ENCODE results near the gene WDR33. TPM values are rescaled to one million over a fixed set of nuclear protein-coding genes. Genes with fewer than 3 reads are reported as not detected.

WDR33 gene
- total and polyA plus RNA-seq, 5 experiments from 2014 or later = 26.4 to 92.5 (median 48.1) TPM

DNA sequence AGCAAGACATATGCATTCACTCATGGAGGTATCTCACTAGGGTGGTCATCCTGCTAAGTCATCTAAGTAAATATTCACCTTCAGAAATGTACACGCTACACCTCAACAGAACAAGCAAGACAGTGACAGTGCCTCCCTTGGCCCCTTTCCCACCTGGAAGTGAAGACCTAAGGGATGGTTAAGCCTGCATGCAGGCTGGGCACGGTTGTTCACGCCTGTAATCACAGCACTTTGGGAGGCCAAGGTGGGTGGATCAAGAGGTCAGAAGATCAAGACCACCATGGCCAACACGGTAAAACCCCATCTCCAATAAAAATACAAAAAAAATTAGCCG is 140.0 kb downstream of the WDR33 start:
- no peak overlapping the region for H3K27ac Mint-ChIP-seq
- no peak for DNase-seq
- peaks cover 0 to 2% (median 0%) of the 10 kb centered on the region in 9 donors for H3K9me3 Mint-ChIP-seq
- POLR2A ChIA-PET = no interaction called here
- H3K36me3 Mint-ChIP-seq = peaks cover 0 to 3% (median 0%) of the 10 kb centered on the region in 3 donors
- H3K4me3 Mint-ChIP-seq = no peak overlapping the region
- peaks cover 4 to 17% (median 7%) of the 10 kb centered on the region in 4 donors for H3K4me1 Mint-ChIP-seq
- peaks cover 23 to 67% (median 51%) of the 10 kb centered on the region in 5 donors for H3K27me3 Mint-ChIP-seq
- no peak for ATAC-seq

DNA sequence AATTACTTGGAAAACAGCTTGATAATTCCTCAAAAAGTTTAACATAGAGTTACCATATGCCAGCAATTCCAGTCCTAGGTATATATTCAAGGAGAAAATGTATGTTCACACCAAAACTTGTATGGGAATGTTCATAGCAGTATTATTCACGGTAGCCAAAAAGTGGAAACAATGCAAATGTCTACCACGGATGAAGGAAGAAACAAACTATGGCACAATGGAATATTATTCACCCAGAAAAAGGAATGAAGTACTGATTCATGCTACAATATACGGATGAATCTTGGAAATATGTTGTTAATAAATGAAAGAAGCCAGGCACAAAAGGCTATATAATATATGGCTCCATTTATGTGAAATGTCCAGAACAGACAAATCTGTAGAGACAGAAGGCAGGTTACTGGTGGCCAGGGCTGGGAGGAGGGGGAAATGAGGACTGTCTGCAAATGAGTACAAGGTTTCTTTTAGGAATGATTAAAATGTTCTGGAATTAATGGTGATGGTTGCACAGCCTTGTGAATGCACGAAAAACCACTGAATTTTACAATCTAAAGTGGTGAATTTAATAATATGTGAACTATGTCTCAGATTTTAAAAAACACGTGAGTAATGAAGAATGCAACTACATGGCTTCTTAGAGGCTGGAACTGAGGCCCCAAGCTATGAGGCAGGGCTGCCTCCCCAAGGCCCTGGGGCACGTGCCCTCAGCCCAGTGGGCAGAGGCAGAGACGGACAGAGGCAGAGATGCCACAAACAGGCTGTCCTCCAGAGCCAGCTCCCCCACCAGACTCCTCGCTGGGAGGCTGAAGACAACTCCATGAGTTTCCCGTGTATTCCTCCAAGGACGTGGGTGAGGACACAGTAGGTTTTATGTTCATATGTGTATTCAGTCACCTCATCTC is 140.7 kb downstream of the WDR33 start:
- Mint-ChIP-seq H3K4me3 (no peak overlapping the region), H3K4me1 (peaks cover 3 to 12% (median 4%) of the 10 kb centered on the region in 4 donors), H3K36me3 (peaks cover 0 to 3% (median 0%) of the 10 kb centered on the region in 3 donors), H3K9me3 (peaks cover 0 to 2% (median 0%) of the 10 kb centered on the region in 9 donors), H3K27me3 (peaks cover 21 to 70% (median 54%) of the 10 kb centered on the region in 5 donors), H3K27ac (no peak overlapping the region)
- no peak for DNase-seq
- no peak for ATAC-seq
- POLR2A ChIA-PET = no interaction called here

DNA sequence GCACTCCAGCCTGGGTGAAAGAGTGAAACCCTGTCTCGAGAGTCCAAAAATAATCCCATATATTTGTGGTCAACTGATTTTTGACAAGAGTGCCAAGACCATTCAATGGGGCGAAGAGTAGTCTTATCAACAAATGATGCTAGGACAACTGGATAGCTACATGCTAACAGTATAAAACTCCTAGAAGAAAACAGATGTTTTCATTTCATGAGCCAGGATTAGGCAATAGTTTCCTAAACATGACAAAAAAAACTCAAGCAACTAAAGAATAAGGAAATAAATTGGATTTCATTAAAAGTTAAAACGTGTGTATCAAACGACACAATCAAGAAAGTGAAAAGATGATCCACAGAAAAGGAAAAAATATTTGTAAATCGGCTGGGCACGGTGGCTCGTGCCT is 141.9 kb downstream of the WDR33 start:
- H3K27ac Mint-ChIP-seq = no peak overlapping the region
- no peak overlapping the region for H3K4me3 Mint-ChIP-seq
- POLR2A ChIA-PET = no interaction called here
- H3K27me3 Mint-ChIP-seq = peaks cover 23 to 69% (median 56%) of the 10 kb centered on the region in 5 donors
- no peak for ATAC-seq
- no peaks in the 10 kb centered on the region for H3K36me3 Mint-ChIP-seq
- DNase-seq = no peak
- H3K4me1 Mint-ChIP-seq = peaks cover 0 to 6% (median under 1%) of the 10 kb centered on the region in 4 donors
- peaks cover 0 to 2% (median 0%) of the 10 kb centered on the region in 9 donors for H3K9me3 Mint-ChIP-seq

DNA sequence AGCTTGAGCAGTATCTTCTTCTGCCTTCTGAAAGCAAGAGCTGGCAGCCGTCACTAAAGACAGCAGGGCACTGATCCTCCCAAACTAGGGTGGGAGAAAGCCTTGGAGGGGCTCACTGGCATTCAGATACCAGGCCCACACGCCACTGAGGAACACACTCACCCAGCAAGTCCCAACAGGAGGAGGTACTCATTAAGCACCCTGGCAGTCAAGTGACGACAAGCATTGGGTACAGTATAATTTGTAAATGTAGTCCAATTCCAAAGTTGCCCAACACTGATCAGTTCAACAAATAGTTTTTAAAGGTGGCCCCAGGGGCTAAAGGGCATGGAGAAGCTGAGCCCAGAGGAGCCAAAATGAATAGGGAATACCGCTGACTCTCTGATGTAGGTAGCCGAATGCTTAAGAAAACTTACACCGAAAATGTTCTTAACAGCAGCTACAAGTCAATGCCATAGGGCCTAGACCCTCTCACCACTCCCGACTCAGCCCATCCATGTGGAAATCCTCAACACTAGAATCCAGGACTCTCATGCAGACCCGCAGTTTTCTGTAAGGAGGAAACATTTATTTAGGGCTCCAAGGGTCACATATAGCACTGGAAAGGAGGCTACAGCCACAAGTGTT is 145.6 kb downstream of the WDR33 start:
- POLR2A ChIA-PET = interaction anchor here (0.6 kb wide), 1 partner anchor 43 kb away, joined by 3 read pairs; no protein-coding TSS in a partner anchor
- Mint-ChIP-seq H3K9me3 (peaks cover 0 to 2% (median 0%) of the 10 kb centered on the region in 9 donors), H3K4me1 (peaks cover 0 to 7% (median 3%) of the 10 kb centered on the region in 4 donors), H3K27ac (no peak overlapping the region), H3K36me3 (peaks cover 0 to 3% (median 0%) of the 10 kb centered on the region in 3 donors), H3K4me3 (no peak overlapping the region), H3K27me3 (peaks cover 30 to 69% (median 50%) of the 10 kb centered on the region in 5 donors)
- no peak for DNase-seq
- ATAC-seq = no peak

DNA sequence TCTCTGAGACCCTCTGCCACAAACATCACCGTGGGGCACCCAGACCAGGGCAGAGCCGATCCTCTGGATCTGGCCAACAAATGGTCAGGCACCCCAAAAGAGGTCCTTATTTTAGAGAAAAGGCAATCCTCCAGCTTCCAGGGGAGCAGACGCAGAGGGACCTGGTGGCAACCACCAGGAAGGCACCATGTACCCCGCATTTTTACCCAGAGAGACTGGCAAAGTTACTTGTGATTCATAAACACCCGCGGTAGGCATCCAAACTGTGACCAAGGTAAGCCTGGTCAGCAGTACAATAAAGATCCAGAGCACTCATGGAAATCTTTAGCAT is 146.1 kb downstream of the WDR33 start:
- H3K4me3 Mint-ChIP-seq = no peak overlapping the region
- POLR2A ChIA-PET = no interaction called here
- H3K36me3 Mint-ChIP-seq = peaks cover 0 to 3% (median 0%) of the 10 kb centered on the region in 3 donors

DNA sequence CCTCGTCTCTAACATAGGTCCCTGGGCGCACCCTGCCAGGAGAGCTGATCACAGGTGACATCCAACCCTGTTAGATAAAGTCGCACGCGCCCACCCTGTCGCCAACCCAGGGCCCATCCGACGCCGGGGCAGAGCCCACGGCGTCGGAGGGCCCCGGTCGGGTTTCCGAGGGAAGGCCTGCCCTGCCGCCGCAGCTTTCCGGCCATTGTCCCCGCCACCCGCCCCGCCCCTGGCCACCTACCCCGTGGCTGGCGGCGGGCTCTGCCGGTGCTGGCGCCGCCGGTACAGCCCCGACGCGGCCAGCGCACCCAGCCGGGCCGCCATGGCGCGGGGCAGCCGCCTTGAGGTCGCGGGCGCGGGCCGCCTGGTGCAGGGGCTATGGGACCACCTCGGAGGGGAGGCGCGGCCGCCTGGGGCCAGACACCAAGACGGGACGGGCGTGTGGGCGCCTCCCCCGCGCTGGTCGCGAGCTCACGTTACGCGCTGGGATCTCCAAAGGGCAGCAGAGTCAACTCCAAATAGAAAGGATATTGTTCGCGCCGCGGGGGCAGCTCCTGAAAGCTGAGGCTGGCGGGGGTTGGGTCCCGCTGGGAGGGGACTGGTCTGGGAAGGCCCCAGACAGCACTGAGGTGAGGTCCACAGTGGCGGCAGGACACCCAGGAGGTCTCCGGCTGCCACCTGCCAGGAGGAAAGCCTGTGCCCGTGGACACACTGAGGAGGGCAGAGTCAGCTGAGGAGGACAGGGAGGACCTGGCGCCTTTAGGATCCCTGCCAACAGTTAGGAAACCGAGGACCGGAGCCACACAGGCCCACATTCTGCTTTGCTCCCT is 146.7 kb downstream of the WDR33 start:
- no peak overlapping the region for H3K27ac Mint-ChIP-seq
- ATAC-seq (no peak), DNase-seq (peak in 1 of 10 donors; percentile 51)
- POLR2A ChIA-PET = no interaction called here
- peaks cover 0 to 3% (median 0%) of the 10 kb centered on the region in 3 donors for H3K36me3 Mint-ChIP-seq
- peaks cover 0 to 7% (median 3%) of the 10 kb centered on the region in 4 donors for H3K4me1 Mint-ChIP-seq
- peaks cover 26 to 68% (median 44%) of the 10 kb centered on the region in 5 donors for H3K27me3 Mint-ChIP-seq
- no peak overlapping the region for H3K4me3 Mint-ChIP-seq
- H3K9me3 Mint-ChIP-seq = no peaks in the 10 kb centered on the region

More for the DNA sequence above, 146.1 kb downstream of the WDR33 start:
- Mint-ChIP-seq H3K9me3 (peaks cover 0 to 2% (median 0%) of the 10 kb centered on the region in 9 donors), H3K27me3 (peaks cover 28 to 67% (median 46%) of the 10 kb centered on the region in 5 donors), H3K27ac (peak overlapping the region in 1 of 10 donors; percentile 24), H3K4me1 (peaks cover 0 to 7% (median 3%) of the 10 kb centered on the region in 4 donors)
- no peak for ATAC-seq
- DNase-seq = no peak

DNA sequence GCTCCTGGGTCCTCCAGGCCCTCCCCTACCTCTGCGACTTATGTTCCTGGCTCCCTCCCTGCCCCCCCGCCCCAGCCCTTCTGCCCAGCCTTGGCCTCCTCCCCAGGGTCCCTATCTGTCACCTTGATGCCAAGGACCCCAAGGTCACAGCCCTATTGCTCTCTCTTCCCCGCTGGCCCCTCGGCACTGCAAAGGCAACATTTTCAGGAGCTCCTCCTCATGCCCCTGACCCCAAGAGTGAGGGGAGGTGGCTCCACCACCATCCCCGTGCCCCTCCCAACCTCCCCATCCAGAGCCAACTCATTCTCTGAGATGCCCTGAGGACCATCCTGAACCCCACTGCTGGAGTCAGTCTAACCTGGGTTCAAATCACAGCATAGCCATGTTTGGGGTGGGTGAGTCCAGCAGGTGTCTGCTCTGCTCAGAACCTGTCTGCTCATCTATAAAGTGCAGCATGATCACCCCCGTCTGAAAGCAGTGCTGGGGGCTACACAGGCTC is 147.4 kb downstream of the WDR33 start:
- no peak for DNase-seq
- Mint-ChIP-seq H3K27ac (no peak overlapping the region), H3K4me3 (no peak overlapping the region), H3K9me3 (no peaks in the 10 kb centered on the region), H3K4me1 (peaks cover 0 to 7% (median 3%) of the 10 kb centered on the region in 4 donors), H3K27me3 (peaks cover 23 to 68% (median 44%) of the 10 kb centered on the region in 5 donors), H3K36me3 (peaks cover 0 to 3% (median 0%) of the 10 kb centered on the region in 3 donors)
- no peak for ATAC-seq
- POLR2A ChIA-PET = no interaction called here

DNA sequence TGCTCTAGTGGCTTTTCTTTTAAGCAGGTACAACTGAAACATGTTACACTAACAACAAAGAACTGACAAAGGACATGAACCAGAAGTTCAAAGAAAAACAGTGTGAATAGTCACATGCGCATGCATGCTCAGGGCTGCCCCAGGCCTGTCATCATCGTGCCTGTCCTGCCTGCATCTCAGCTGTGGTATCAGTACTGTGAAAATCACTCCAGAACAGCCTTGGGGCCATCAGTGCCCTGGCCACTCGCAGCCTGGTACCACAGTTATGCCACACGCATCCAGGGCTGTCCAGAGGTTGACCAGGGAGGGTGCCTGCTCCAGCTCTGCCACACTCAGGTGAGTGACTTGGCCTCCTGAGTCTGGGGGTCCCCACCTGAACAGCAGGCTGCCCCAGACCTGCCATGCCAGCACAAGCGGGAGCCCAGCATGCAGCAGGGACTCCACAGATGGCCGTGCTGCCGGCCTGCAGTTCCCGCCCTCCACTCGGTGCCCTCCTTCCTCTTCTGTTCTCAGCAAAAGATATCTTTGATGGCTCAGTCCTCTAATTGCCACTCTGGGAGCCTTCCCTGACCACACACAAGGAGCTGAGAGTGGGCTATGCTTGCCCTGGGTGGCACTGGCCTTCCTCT is 147.9 kb downstream of the WDR33 start:
- H3K27ac Mint-ChIP-seq = no peak overlapping the region
- H3K9me3 Mint-ChIP-seq = no peaks in the 10 kb centered on the region
- ATAC-seq = no peak
- peaks cover 23 to 68% (median 45%) of the 10 kb centered on the region in 5 donors for H3K27me3 Mint-ChIP-seq
- POLR2A ChIA-PET = no interaction called here
- H3K36me3 Mint-ChIP-seq = peaks cover 0 to 3% (median 0%) of the 10 kb centered on the region in 3 donors
- peaks cover 0 to 7% (median 3%) of the 10 kb centered on the region in 4 donors for H3K4me1 Mint-ChIP-seq
- peak in 1 of 10 donors; percentile 56 for DNase-seq
- no peak overlapping the region for H3K4me3 Mint-ChIP-seq

DNA sequence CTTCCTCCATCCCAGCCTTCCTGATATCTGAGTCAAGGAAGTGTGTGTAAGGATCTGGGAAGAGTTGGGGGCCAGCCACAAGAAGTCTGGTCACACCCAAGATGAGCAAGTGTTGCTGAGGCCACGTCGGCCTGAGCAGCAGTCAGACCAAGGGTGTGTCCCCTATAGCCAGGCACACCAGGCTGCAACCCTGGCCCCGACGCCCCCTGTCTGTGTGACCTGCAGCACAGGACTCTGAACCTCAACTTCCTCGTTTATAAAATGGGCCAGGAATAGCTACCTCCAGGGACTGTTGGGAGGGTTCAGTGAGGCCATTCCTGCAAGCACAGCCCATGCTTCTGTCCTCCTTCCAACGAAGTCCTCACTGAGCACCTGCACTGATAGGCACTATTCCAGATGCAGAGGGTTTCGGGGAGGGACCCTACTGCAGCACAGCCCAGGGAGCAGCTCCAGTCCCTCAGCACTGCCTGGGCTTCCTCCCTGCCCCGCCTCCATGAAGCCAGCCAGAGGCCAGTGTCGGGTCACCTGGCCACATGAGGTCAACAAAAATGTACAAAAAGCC is 148.9 kb downstream of the WDR33 start:
- POLR2A ChIA-PET = no interaction called here
- Mint-ChIP-seq H3K27ac (no peak overlapping the region), H3K27me3 (peaks cover 23 to 68% (median 45%) of the 10 kb centered on the region in 5 donors), H3K9me3 (no peaks in the 10 kb centered on the region), H3K4me1 (peaks cover 0 to 7% (median 3%) of the 10 kb centered on the region in 4 donors), H3K36me3 (peaks cover 0 to 3% (median 0%) of the 10 kb centered on the region in 3 donors), H3K4me3 (no peak overlapping the region)
- peak in 1 of 10 donors; percentile 49 for DNase-seq
- no peak for ATAC-seq

DNA sequence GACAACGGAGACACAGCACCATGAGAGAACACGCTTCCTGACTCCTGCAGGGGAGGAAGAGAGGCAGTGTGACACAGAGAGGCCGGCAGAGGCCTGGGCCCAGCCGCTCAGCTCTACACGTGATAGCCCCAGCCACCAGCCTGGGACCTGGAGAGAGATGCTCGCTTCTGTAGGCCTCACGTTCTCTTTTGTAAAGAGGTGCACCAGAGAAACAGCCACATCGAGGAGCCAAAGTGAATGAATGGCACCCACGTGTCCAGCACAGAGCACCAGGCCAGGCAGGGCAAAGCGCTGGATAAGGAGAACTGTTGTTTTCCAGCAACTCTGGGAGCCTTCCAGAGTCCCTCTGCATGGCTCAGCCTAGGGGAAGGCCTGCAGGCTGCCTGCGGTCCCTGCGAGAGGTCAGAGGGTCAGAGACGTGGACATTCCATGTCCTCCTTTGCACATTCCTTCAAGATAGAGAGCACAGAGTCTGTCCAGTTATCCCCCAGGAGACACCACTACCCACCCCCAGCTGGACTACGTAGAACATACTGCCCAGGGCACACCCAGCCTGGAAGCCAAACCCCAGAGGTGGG is 149.8 kb downstream of the WDR33 start:
- Mint-ChIP-seq H3K4me1 (peaks cover 0 to 7% (median 3%) of the 10 kb centered on the region in 4 donors), H3K27me3 (peaks cover 19 to 61% (median 39%) of the 10 kb centered on the region in 5 donors), H3K9me3 (no peaks in the 10 kb centered on the region), H3K36me3 (peaks cover 0 to 3% (median 0%) of the 10 kb centered on the region in 3 donors), H3K4me3 (no peak overlapping the region), H3K27ac (no peak overlapping the region)
- DNase-seq (no peak), ATAC-seq (no peak)
- POLR2A ChIA-PET = no interaction called here

DNA sequence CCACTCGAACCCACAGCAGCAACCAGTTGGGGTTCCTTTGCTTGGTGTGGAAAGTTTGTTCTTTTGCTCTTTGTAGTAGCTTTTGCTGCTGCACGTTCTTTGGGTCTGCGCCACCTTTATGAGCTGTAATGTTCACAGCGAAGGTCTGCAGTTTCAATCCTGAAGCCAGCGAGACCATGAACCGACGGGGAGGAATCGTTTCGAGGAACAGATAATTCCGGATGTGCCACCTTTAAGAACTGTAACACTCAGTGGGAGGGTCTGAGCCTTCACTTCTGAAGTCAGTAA is 150.7 kb downstream of the WDR33 start:
- Mint-ChIP-seq H3K27me3 (peaks cover 17 to 52% (median 34%) of the 10 kb centered on the region in 5 donors), H3K36me3 (peaks cover 0 to 3% (median 0%) of the 10 kb centered on the region in 3 donors), H3K4me3 (no peak overlapping the region), H3K9me3 (no peaks in the 10 kb centered on the region), H3K27ac (no peak overlapping the region), H3K4me1 (peaks cover 0 to 7% (median 3%) of the 10 kb centered on the region in 4 donors)
- DNase-seq (no peak), ATAC-seq (no peak)
- POLR2A ChIA-PET = no interaction called here

Measured in naive thymus-derived CD8-positive, alpha-beta T cell (primary cell).